HepG2 (cell line): ENCODE data around the gene PPP3R1. TPM values are rescaled to one million over a fixed set of nuclear protein-coding genes. Genes with fewer than 3 reads are reported as not detected.
A peak's percentile ranks its signal among the peaks of the same experiment; 100 is the strongest.

ENCODE experiments used
- BORCS8-MEF2B ChIP-seq: sonication (generic); formaldehyde crosslinking; IDR thresholded peaks from 2 replicates; pipeline ENCODE4 v1.8.0; 2022; ENCODE audit warnings: mild to moderate bottlenecking, missing genetic modification reagents
- FLYWCH1 ChIP-seq: sonication (generic); formaldehyde crosslinking; IDR thresholded peaks from 2 replicates; pipeline ENCODE4 v1.8.1; 2023; ENCODE audit warnings: mild to moderate bottlenecking, missing genetic modification reagents
- FOXA3 ChIP-seq: IDR thresholded peaks from 2 replicates; pipeline ENCODE4 v1.6.1; 2016; ENCODE audit warnings: missing genetic modification reagents, missing compliant biosample characterization
- FOXO4 ChIP-seq: sonication (generic); formaldehyde crosslinking; conservative IDR thresholded peaks from 2 replicates; pipeline ENCODE4 v1.8.1; 2023; ENCODE audit warnings: missing genetic modification reagents
- IRF1 ChIP-seq: sonication (generic); formaldehyde crosslinking; IDR thresholded peaks from 2 replicates; pipeline ENCODE4 v1.4.0; 2020; ENCODE audit warnings: low read depth, mild to moderate bottlenecking, missing genetic modification reagents
- JDP2 ChIP-seq: sonication (generic); formaldehyde crosslinking; IDR thresholded peaks from 2 replicates; pipeline ENCODE4 v1.8.1; 2022; ENCODE audit warnings: missing genetic modification reagents, borderline replicate concordance
- MTF2 ChIP-seq: sonication (generic); formaldehyde crosslinking; IDR thresholded peaks from 2 replicates; pipeline ENCODE4 v1.5.0; 2020; ENCODE audit warnings: missing genetic modification reagents, borderline replicate concordance
- PBX2 ChIP-seq: IDR thresholded peaks from 2 replicates; pipeline ENCODE4 v1.6.1; 2016; ENCODE audit warnings: control low read depth
- POLR2G ChIP-seq: fragments of 200-400 bp; formaldehyde crosslinking; IDR thresholded peaks from 2 replicates; pipeline ENCODE4 v1.6.1; 2018; ENCODE audit warnings: mild to moderate bottlenecking, low read depth, low read length, moderate library complexity
- SAP130 ChIP-seq: IDR thresholded peaks from 2 replicates; pipeline ENCODE4 v1.6.1; 2016; ENCODE audit warnings: low read depth
- SMYD3 ChIP-seq: sonication (generic); formaldehyde crosslinking; IDR thresholded peaks from 2 replicates; pipeline ENCODE4 v1.8.1; 2023; ENCODE audit warnings: mild to moderate bottlenecking, missing genetic modification reagents
- SNAPC4 ChIP-seq: sonication (generic); formaldehyde crosslinking; IDR thresholded peaks from 2 replicates; pipeline ENCODE4 v1.4.0; 2020; ENCODE audit warnings: mild to moderate bottlenecking, missing genetic modification reagents
- TEAD2 ChIP-seq: sonication (generic); formaldehyde crosslinking; IDR thresholded peaks from 2 replicates; pipeline ENCODE4 v1.9.0; 2021; ENCODE audit warnings: missing genetic modification reagents
- ZBTB4 ChIP-seq: sonication (generic); formaldehyde crosslinking; IDR thresholded peaks from 2 replicates; pipeline ENCODE4 v1.4.0; 2020; ENCODE audit warnings: missing genetic modification reagents, mild to moderate bottlenecking, borderline replicate concordance
- ZNF124 ChIP-seq: sonication (generic); formaldehyde crosslinking; IDR thresholded peaks from 2 replicates; pipeline ENCODE4 v1.4.0; 2020; ENCODE audit warnings: missing genetic modification reagents
- ZNF564 ChIP-seq: sonication (generic); formaldehyde crosslinking; IDR thresholded peaks from 2 replicates; pipeline ENCODE4 v1.8.1; 2023; ENCODE audit warnings: mild to moderate bottlenecking, missing genetic modification reagents
- ZNF619 ChIP-seq: sonication (generic); formaldehyde crosslinking; IDR thresholded peaks from 2 replicates; pipeline ENCODE4 v1.4.0; 2020; ENCODE audit warnings: mild to moderate bottlenecking, missing genetic modification reagents
- ZNF746 ChIP-seq: sonication (generic); formaldehyde crosslinking; IDR thresholded peaks from 2 replicates; pipeline ENCODE4 v1.8.0; 2022; ENCODE audit warnings: mild to moderate bottlenecking, missing genetic modification reagents
- polyA plus RNA-seq, 8 experiments: library from polyadenylated mRNA; depleted of rRNA in 3 of 8; stranded (reverse) in 7 of 8; unstranded in 1 of 8; fragments of >200 nt; fragmentation: Illumina TruSeq in 4 of 8; extraction: Trizol in 4 of 8; gene quantifications; 2 replicates each; pipeline versions ENCODE4 v1.2.1 to v1.2.3, GENCODE V29; 2011 to 2016; ENCODE audit warnings: low read depth in 4 of 8, missing spikeins in 1 of 8, mixed read lengths in 1 of 8; ENCODE audit not compliant: insufficient read depth in 1 of 8
- total RNA-seq, 5 experiments: library from RNA; depleted of rRNA; stranded (reverse); fragments of >200 nt; fragmentation: Illumina TruSeq; extraction: Trizol; gene quantifications; 2 replicates each; pipeline ENCODE4 v1.2.3, GENCODE V29; 2016; ENCODE audit warnings: low read depth in 1 of 5

Gene PPP3R1
- total and polyA plus RNA-seq, 2 of the 13 experiments (the other 11 are each of a cell fraction or from before 2014, with no cell fraction given), result 11.6 to 25.7 TPM

GRCh38 chr2:68157402-68158133, 94.8 kb downstream of the PPP3R1 start, which contains the start of gene PNO1 (continued):
- TF ChIP-seq SNAPC4 (CRISPR knock-in tag) (no peak), ZNF619 (no peak; the same call in 1 of the 2 replicates), FOXA3 (CRISPR knock-in tag) (peak; percentile 56; the same call in 1 of the 2 replicates), BORCS8-MEF2B (CRISPR knock-in tag) (no peak), IRF1 (CRISPR knock-in tag) (no peak), FOXO4 (no peak), ZNF564 (CRISPR knock-in tag) (peak; percentile 86; the same call in 1 of the 2 replicates), TEAD2 (CRISPR knock-in tag) (no peak), ZBTB4 (CRISPR knock-in tag) (no peak; the same call in 1 of the 2 replicates), PBX2 (no peak), ZNF746 (CRISPR knock-in tag) (peak; percentile 47; the same call in 1 of the 2 replicates), JDP2 (CRISPR knock-in tag) (no peak), SMYD3 (CRISPR knock-in tag) (peak; percentile 44; the same call in 1 of the 2 replicates), MTF2 (CRISPR knock-in tag) (no peak), FLYWCH1 (CRISPR knock-in tag) (no peak; the same call in 1 of the 2 replicates), SAP130 (CRISPR knock-in tag) (peak; percentile 99), ZNF124 (CRISPR knock-in tag) (0 out of 2 replicates have a peak, but pooled peaks have one; percentile 41), POLR2G (peak; percentile 90)
